ENCODE data around the gene FRAS1. TPM values are rescaled to one million over a fixed set of nuclear protein-coding genes. Genes with fewer than 3 reads are reported as not detected.

The FRAS1 gene
- total and polyA plus RNA-seq, 2 donors (not counting 1 experiment from before 2014, with no cell fraction given), result 0.03 to 0.12 TPM

DNA sequence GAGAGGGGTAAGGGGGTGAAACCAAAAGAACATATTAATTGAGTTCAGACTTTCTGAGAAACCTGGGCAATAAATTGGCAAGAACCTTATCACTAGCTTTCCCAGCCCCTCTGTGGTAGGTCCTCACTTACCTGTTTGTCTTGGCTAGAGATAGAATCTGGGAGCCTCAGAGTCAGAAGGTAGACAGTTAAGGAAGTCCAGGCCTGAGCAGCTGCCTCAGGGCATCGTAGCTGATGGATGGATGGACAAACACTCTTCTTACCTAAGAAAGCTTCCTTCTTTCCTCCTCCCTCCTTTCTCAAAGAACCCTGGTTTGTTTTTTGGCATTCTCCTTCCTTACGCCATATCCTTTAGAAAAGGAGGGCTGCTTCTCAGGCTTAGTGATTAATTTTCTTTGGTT is 24.4 kb downstream of the FRAS1 start:
- H3K4me2 ChIP-seq (replicated peaks; ENCODE audit: low read depth, low read length, poor library complexity, severe bottlenecking), result no peak overlapping the region
- no peak for TF ChIP-seq CTCF (IDR thresholded peaks at IDR 0.05)
- no peaks in the 10 kb centered on the region for H4K20me1 ChIP-seq (ENCODE audit: control insufficient read depth, insufficient read depth, low read length, poor library complexity, severe bottlenecking)
- no peaks in the 10 kb centered on the region for H3K4me1 Mint-ChIP-seq
- H2AFZ ChIP-seq (ENCODE audit: insufficient read depth, low read depth, low read length, poor library complexity, severe bottlenecking), result no peak overlapping the region
- ATAC-seq (ENCODE audit: low read depth) (no peak), DNase-seq (no peak)
- peaks cover 21% of the 10 kb centered on the region for H3K27me3 Mint-ChIP-seq
- H3K4me3 Mint-ChIP-seq, result no peak overlapping the region
- no peak overlapping the region for H3K9ac ChIP-seq (ENCODE audit: low read length)
- ChIA-PET POLR2A (no interaction called here), CTCF (no interaction called here)
- H3K27me3 ChIP-seq (replicated peaks in 1 of 4; ENCODE audit: control extremely low read depth in 1 of 4, control insufficient read depth in 3 of 4, insufficient read depth in 4 of 4, low read length in 3 of 4), result peaks cover 0 to 6% (median 1%) of the 10 kb centered on the region in 4 experiments
- 83% methylated on average over 1 of the region's 2 CpGs for WGBS (ENCODE audit: insufficient coverage)
- H3K4me1 ChIP-seq (ENCODE audit: control insufficient read depth in 2 of 2, insufficient read depth in 2 of 2, low read length in 2 of 2), result no peaks in the 10 kb centered on the region
- no peak overlapping the region for H3K27ac Mint-ChIP-seq
- no peaks in the 10 kb centered on the region for H3K79me2 ChIP-seq (ENCODE audit: control insufficient read depth, insufficient read depth, low read length)
- H3K36me3 ChIP-seq (replicated peaks in 1 of 2; ENCODE audit: control extremely low read depth in 1 of 2, control insufficient read depth in 1 of 2, extremely low read depth in 1 of 2, insufficient read depth in 2 of 2, low read length in 1 of 2), result no peaks in the 10 kb centered on the region
- H3K9me3 Mint-ChIP-seq (ENCODE audit: insufficient read depth), result no peaks in the 10 kb centered on the region
- no peak overlapping the region for H3K27ac ChIP-seq (ENCODE audit: low read length in 2 of 2)
- intact Hi-C loops (cut with micrococcal nuclease), result no loop called here
- H3K9me3 ChIP-seq (ENCODE audit: control extremely low read depth in 1 of 3, control insufficient read depth in 2 of 3, insufficient read depth in 1 of 3, low read length in 2 of 3), result no peaks in the 10 kb centered on the region
- no peak overlapping the region for H3K4me3 ChIP-seq (ENCODE audit: control extremely low read depth in 1 of 5, extremely low read depth in 1 of 5, insufficient read depth in 1 of 5, low read depth in 2 of 5, low read length in 4 of 5)

DNA sequence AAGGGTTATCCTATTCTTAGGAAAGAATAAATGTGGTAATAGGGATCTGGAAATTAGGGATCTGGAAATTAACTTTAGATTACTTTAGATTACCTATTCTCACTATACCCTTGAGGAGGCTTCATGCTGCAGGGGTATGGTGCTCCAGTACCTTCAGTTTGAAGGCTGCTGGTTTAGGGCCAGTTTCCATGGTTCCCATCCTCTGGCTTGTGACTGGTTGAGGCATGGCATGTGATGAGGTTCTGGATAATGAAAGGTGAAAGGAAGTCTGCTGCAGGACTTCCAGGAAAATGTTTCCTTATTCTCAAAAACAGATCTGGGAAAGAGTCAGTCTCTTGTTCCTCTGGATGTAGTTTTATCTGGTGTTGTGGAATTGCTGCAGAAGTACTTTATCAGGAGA is 25.9 kb downstream of the FRAS1 start:
- ChIA-PET CTCF (no interaction called here), POLR2A (no interaction called here)
- Histone ChIP-seq H3K79me2 (ENCODE audit: control insufficient read depth, insufficient read depth, low read length) (no peaks in the 10 kb centered on the region), H4K20me1 (ENCODE audit: control insufficient read depth, insufficient read depth, low read length, poor library complexity, severe bottlenecking) (no peaks in the 10 kb centered on the region), H3K4me2 (replicated peaks; ENCODE audit: low read depth, low read length, poor library complexity, severe bottlenecking) (no peak overlapping the region), H3K36me3 (replicated peaks in 1 of 2; ENCODE audit: control extremely low read depth in 1 of 2, control insufficient read depth in 1 of 2, extremely low read depth in 1 of 2, insufficient read depth in 2 of 2, low read length in 1 of 2) (no peaks in the 10 kb centered on the region), H3K9ac (ENCODE audit: low read length) (no peak overlapping the region), H3K4me1 (ENCODE audit: control insufficient read depth in 2 of 2, insufficient read depth in 2 of 2, low read length in 2 of 2) (no peaks in the 10 kb centered on the region), H3K27me3 (replicated peaks in 1 of 4; ENCODE audit: control extremely low read depth in 1 of 4, control insufficient read depth in 3 of 4, insufficient read depth in 4 of 4, low read length in 3 of 4) (peaks cover 0 to 6% (median 1%) of the 10 kb centered on the region in 4 experiments), H3K27ac (ENCODE audit: low read length in 2 of 2) (no peak overlapping the region), H2AFZ (ENCODE audit: insufficient read depth, low read depth, low read length, poor library complexity, severe bottlenecking) (no peak overlapping the region), H3K9me3 (ENCODE audit: control extremely low read depth in 1 of 3, control insufficient read depth in 2 of 3, insufficient read depth in 1 of 3, low read length in 2 of 3) (no peaks in the 10 kb centered on the region), H3K4me3 (ENCODE audit: control extremely low read depth in 1 of 5, extremely low read depth in 1 of 5, insufficient read depth in 1 of 5, low read depth in 2 of 5, low read length in 4 of 5) (no peak overlapping the region)
- Mint-ChIP-seq H3K4me3 (no peak overlapping the region), H3K9me3 (ENCODE audit: insufficient read depth) (no peaks in the 10 kb centered on the region), H3K27ac (no peak overlapping the region), H3K27me3 (peaks cover 15% of the 10 kb centered on the region), H3K4me1 (no peaks in the 10 kb centered on the region)
- DNase-seq (no peak), ATAC-seq (ENCODE audit: low read depth) (no peak)
- intact Hi-C loops (cut with micrococcal nuclease), result no loop called here
- no peak for TF ChIP-seq CTCF (IDR thresholded peaks at IDR 0.05)
- no peak for TF ChIP-seq EZH2 (IDR thresholded peaks at IDR 0.05; ENCODE audit: borderline replicate concordance, insufficient read depth, low read depth, low read length, poor library complexity, severe bottlenecking)
